ENCODE measurements around the gene RPS28. TPM values are rescaled to one million over a fixed set of nuclear protein-coding genes. Genes with fewer than 3 reads are reported as not detected.
"Not testable (repeated sequence)": the region's sequence is repeated elsewhere in the genome, so short reads cannot be mapped to it uniquely, and the experiment has no call there.

RPS28 gene
- total RNA-seq, 2 experiments from 2014 or later: 2,304 to 2,331 TPM

GRCh38 chr19:8349629-8350372, 28.5 kb downstream of the RPS28 start:
- H3K27ac Mint-ChIP-seq, H3K9me3 Mint-ChIP-seq, DNase-seq, H3K36me3 Mint-ChIP-seq, H3K4me3 Mint-ChIP-seq, H3K4me1 Mint-ChIP-seq: not testable (repeated sequence)
- H3K27me3 Mint-ChIP-seq: peaks cover 30% of the 10 kb centered on the region

DNA sequence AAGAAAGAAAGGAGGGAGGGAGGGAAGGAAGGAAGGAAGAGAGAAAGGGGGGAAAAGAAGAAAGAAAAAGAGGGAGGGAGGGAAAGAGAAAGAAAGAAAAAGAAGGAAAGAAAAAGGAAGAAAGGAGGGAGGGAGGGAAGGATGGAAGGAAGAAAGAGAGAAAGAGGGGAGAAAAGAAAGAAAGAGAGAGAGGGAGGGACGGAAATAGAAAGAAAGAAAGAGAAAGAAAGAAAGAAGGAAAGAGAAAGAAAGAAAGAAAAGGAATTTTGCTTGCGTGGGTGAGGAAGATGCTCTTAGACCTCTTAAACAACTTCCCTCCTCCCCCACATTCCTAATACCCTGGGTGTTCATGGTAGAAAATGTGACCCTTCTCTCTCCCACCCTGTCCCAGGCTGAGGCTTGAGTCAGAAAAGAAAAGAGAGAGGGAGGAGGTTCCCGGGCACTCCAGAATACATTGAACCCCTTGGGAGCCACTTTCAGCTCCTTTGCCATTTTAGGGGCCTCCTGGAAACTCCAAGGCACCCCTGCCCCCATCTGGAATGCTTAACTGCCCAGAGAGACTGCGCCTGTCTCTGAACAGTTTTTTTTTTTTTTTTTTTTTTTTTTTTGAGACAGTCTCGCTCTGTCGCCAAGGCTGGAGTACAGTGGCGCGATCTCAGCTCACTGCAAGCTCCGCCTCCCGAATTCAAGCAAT, 31.0 kb downstream of the RPS28 start:
- H3K27me3 Mint-ChIP-seq: peaks cover 30% of the 10 kb centered on the region
- H3K9me3 Mint-ChIP-seq: no peaks in the 10 kb centered on the region
- no peak for DNase-seq
- peaks cover 7% of the 10 kb centered on the region for H3K4me1 Mint-ChIP-seq
- H3K27ac Mint-ChIP-seq: no peak overlapping the region
- no peak overlapping the region for H3K4me3 Mint-ChIP-seq
- no peaks in the 10 kb centered on the region for H3K36me3 Mint-ChIP-seq

DNA sequence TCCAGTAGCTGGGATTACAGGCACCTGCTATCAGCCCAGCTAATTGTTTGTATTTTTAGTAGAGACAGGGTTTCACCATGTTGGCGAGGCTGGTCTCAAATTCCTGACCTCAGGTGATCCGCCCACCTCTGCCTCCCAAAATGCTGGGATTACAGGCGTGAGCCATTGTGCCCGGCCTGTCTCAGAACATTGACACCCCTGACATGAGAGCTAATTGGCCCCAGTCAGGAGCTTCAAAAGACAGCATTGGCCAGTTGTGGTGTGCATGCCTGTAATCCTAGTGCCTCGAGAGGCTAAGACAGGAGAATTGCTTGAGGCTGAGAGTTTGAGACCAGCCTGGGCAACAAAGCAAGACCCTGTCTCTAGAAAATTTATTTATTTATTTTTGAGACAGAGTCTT, 31.5 kb downstream of the RPS28 start:
- H3K36me3 Mint-ChIP-seq, H3K27ac Mint-ChIP-seq, H3K4me3 Mint-ChIP-seq, H3K9me3 Mint-ChIP-seq, DNase-seq, H3K4me1 Mint-ChIP-seq: not testable (repeated sequence)
- H3K27me3 Mint-ChIP-seq: peaks cover 30% of the 10 kb centered on the region

- Mint-ChIP-seq H3K4me1 (peaks cover 7% of the 10 kb centered on the region), H3K36me3 (no peaks in the 10 kb centered on the region), H3K27ac (no peak overlapping the region), H3K27me3 (peaks cover 30% of the 10 kb centered on the region), H3K4me3 (no peak overlapping the region), H3K9me3 (no peaks in the 10 kb centered on the region)
- DNase-seq: no peak
Measured at GRCh38 chr19:8355631-8356402, 34.5 kb downstream of the RPS28 start.

DNA sequence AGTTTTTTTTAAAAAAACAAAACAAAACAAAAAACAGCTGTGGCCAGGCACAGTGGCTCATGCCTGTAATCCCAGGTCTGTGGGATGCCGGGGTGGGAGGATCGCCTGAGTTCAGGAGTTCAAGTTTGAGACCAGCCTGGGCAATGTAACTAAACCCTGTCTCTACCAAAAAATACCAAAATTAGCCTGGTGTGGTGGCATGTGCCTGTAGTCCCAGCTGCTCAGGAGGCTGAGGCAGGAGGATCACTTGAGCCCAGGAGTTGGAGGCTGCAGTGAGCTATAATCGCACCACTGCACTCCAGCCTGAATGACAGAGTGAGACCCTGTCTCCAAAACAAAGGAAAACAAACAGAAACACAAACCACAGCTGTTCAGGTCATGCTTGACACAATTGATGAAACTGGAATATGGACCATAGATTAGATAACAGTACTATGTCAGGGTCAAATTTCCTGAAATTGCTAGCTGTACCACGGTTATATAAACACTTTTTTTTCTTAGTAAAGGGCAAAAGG, 35.8 kb downstream of the RPS28 start:
- H3K27me3 Mint-ChIP-seq: peaks cover 22% of the 10 kb centered on the region
- no peaks in the 10 kb centered on the region for H3K9me3 Mint-ChIP-seq
- DNase-seq: no peak
- H3K36me3 Mint-ChIP-seq: no peaks in the 10 kb centered on the region
- no peak overlapping the region for H3K27ac Mint-ChIP-seq
- peaks cover 9% of the 10 kb centered on the region for H3K4me1 Mint-ChIP-seq
- H3K4me3 Mint-ChIP-seq: no peak overlapping the region

DNA sequence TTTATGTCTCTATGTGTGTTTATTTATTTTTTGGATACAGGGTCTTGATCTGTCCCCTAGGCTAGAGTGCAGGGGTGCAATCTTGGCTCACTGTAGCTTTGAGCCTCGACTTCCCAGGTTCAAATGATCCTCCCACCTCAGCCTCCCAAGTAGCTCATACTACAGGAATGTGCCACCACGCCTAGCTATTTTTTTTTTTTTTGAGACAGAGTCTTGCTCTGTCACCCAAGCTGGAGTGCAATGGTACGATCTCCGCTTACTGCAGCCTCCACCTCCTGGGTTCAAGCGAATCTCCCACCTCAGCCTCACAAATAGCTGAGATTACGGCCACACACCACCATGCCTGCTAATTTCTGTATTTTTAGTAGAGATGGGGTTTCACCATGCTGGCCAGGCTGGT, 37.7 kb downstream of the RPS28 start:
- no peaks in the 10 kb centered on the region for H3K9me3 Mint-ChIP-seq
- H3K4me1 Mint-ChIP-seq: peaks cover 16% of the 10 kb centered on the region
- peaks cover 28% of the 10 kb centered on the region for H3K27me3 Mint-ChIP-seq
- no peak overlapping the region for H3K4me3 Mint-ChIP-seq
- DNase-seq: no peak
- peaks cover 2% of the 10 kb centered on the region for H3K36me3 Mint-ChIP-seq
- H3K27ac Mint-ChIP-seq: no peak overlapping the region

DNA sequence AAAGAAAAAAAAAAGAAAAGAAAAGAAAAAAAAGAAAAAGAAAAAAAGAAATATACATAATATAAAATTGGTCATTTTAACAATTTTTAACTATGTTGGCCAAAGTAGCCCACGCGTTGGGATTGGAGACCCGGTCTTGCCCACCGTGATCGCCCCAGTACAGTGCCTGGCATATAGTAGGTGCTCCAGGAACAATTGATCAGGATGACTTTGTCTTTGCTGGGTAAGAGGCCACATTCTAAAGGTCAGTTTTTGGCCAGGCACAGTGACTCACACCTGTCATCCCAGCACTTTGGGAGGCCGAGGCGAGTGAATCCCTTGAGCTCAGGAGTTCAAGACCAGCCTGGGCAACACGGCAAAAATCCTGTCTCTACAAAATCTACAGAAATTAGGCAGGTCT, 38.9 kb downstream of the RPS28 start:
- no peak overlapping the region for H3K27ac Mint-ChIP-seq
- no peaks in the 10 kb centered on the region for H3K9me3 Mint-ChIP-seq
- H3K36me3 Mint-ChIP-seq: peaks cover 2% of the 10 kb centered on the region
- no peak for DNase-seq
- H3K27me3 Mint-ChIP-seq: peaks cover 38% of the 10 kb centered on the region
- no peak overlapping the region for H3K4me3 Mint-ChIP-seq
- peaks cover 17% of the 10 kb centered on the region for H3K4me1 Mint-ChIP-seq

DNA sequence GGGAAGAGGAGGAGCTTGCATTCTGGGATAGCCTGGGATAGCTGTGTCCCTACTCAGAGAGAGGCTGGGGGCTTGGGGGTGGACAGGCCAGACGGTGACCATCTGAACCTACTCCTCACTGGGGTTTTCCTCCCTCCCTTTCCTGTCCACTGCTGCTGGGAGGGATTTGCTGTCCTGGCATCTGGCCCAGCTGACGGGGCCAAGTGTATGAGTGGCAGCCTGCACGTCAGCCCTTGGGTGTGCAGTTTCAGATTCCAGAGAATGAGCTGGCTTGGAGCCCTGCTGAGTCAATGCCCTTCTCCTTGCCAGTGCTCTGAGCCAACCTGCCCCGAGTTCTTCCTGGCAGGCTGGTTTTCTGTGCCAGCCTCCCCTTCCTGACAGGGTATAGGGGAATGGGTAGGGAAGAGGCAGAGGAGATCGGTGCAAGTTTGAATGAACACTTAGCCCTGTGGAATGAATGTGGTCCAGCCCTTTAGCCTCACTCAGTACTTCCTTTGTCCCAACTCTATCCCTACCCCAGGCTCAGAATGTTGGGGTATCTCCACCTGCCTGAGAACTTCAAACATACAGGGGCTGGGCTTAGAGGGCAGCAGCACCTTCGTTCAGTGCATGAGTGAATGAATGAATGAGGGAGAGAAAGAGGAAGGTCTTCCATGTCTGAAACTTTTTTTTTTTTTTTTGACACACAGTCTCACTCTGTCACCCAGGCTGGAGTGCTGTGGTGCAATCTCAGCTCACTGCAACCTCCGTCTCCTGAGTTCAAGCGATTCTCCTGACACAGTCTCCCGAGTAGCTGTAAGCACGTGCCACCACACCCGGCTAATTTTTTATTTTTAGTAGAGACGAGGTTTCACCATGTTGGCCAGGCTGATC, 40.9 kb downstream of the RPS28 start:
- no peak for DNase-seq
- no peaks in the 10 kb centered on the region for H3K9me3 Mint-ChIP-seq
- no peak overlapping the region for H3K27ac Mint-ChIP-seq
- peaks cover 58% of the 10 kb centered on the region for H3K27me3 Mint-ChIP-seq
- peak overlapping the region; percentile 23 for H3K4me3 Mint-ChIP-seq
- H3K4me1 Mint-ChIP-seq: peaks cover 15% of the 10 kb centered on the region
- peaks cover 2% of the 10 kb centered on the region for H3K36me3 Mint-ChIP-seq

- Mint-ChIP-seq H3K27me3 (peaks cover 76% of the 10 kb centered on the region), H3K4me3 (peak within 1 kb of the TSS; percentile 87), H3K9me3 (no peaks in the 10 kb centered on the region), H3K4me1 (peaks cover 21% of the 10 kb centered on the region), H3K27ac (peak within 1 kb of the TSS; percentile 76), H3K36me3 (peaks cover 2% of the 10 kb centered on the region)
- peak; percentile 76 for DNase-seq
Measured at GRCh38 chr19:8363803-8364771, 42.8 kb downstream of the RPS28 start, which contains the start of gene ANGPTL4. Gene ANGPTL4, plus strand, starts transcription at chr19:8364155. Its CDS starts 167 bp downstream, at chr19:8364322.

DNA sequence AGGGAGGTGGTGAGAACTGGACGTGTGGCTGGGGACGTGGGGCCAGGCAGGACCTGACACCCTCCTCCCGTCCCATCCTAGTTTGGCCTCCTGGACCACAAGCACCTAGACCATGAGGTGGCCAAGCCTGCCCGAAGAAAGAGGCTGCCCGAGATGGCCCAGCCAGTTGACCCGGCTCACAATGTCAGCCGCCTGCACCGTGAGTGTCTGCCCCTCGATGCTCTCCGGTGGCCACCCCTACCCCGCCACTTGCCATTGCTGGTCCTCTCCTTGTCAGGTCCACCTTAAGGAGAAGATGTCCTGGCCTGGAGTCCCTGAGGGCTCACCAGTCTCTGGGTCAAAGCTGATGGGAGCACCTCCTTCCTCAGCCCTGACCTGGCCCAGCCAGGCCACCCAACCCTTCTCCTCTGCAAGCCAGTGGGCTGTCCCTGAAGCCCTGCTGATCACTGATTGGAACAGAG, 44.9 kb downstream of the RPS28 start:
- no peaks in the 10 kb centered on the region for H3K9me3 Mint-ChIP-seq
- H3K27ac Mint-ChIP-seq: no peak overlapping the region
- H3K36me3 Mint-ChIP-seq: peaks cover 2% of the 10 kb centered on the region
- peaks cover 23% of the 10 kb centered on the region for H3K4me1 Mint-ChIP-seq
- H3K27me3 Mint-ChIP-seq: peaks cover 71% of the 10 kb centered on the region
- no peak overlapping the region for H3K4me3 Mint-ChIP-seq
- DNase-seq: no peak

DNA sequence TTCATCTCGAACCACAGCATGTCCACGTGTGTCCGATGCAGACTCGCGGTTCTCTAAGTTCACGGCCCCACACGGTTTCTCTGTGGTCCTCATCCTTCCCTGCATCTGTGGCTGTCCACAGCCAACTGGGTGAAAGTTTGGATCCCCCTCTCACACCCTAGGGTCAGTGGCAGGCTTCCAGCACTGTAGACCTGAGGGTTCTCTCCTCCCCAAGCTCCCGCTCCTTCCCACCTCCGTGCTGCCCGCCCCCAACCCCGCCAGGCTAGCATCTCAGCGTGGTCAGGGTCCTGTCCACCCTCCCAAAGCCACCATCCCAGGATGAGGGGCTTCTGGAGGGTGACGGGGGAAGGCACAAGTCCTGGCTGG, 45.6 kb downstream of the RPS28 start:
- no peak overlapping the region for H3K27ac Mint-ChIP-seq
- peaks cover 2% of the 10 kb centered on the region for H3K36me3 Mint-ChIP-seq
- no peak for DNase-seq
- peaks cover 68% of the 10 kb centered on the region for H3K27me3 Mint-ChIP-seq
- peaks cover 22% of the 10 kb centered on the region for H3K4me1 Mint-ChIP-seq
- no peak overlapping the region for H3K4me3 Mint-ChIP-seq
- H3K9me3 Mint-ChIP-seq: no peaks in the 10 kb centered on the region

DNA sequence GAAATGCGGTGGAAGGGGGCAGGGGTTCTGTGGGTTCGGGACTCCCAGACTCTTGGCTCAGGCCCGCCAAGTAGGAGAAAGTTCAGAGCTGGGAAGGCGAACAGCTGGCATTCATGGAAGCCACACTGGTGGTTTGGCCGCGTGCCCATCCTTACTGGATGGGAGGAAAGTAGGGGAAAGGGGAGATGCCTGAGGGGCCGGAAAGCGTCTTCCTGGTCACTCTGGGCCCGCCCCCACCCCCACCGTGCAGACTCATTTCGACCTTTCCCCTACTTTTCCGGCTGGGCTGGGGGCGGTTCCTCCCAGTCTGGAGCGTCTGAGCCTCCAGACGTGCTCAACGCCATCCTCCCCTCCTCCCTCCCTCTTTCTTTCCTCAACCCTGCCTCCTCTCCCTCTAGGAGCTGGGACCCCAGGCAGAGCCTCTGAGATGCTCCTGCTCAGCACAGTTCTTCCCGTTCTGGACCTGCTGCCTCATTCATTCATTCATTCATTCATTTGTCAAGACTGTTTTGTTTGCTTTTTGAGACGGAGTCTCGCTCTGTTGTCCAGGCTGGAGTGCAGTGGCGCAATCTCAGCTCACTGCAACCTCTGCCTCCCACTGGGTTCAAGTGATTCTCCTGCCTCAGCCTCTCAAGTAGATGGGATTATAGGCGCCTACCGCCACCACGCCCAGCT, 46.2 kb downstream of the RPS28 start:
- H3K27me3 Mint-ChIP-seq: peaks cover 63% of the 10 kb centered on the region
- no peak for DNase-seq
- peaks cover 17% of the 10 kb centered on the region for H3K4me1 Mint-ChIP-seq
- H3K27ac Mint-ChIP-seq: no peak overlapping the region
- peaks cover 2% of the 10 kb centered on the region for H3K36me3 Mint-ChIP-seq
- no peak overlapping the region for H3K4me3 Mint-ChIP-seq
- no peaks in the 10 kb centered on the region for H3K9me3 Mint-ChIP-seq
